Adrenal gland (tissue), 12 donors: ENCODE measurements around the gene GALNT6. TPM values are rescaled to one million over a fixed set of nuclear protein-coding genes. Genes with fewer than 3 reads are reported as not detected.

Experiments used
- DNase-seq, 7 donors: peaks; one replicate each; pipeline ENCODE4 v3.0.0-alpha.2; 2019 to 2020
- H3K27ac ChIP-seq, 5 donors: fragments of 200-600 bp; sonication (generic) in 4 of 5; 1 replicate in 3 of 5; 2 replicates in 2 of 5; pipeline versions ENCODE4 v1.5.1 to v1.8.0; 2016 to 2020; ENCODE audit warnings: mild to moderate bottlenecking in 1 of 5
- H3K27me3 ChIP-seq: fragments of 200-600 bp; 2 replicates; pipeline ENCODE4 v1.8.0; 2021
- H3K36me3 ChIP-seq, 2 donors: fragments of 200-600 bp; replicated peaks in 1 of 2; 1 replicate in 1 of 2; 2 replicates in 1 of 2; pipeline versions ENCODE4 v1.5.1 to v1.8.0; 2018 to 2022
- H3K4me1 ChIP-seq, 2 donors: fragments of 200-600 bp; replicated peaks in 1 of 2; 1 replicate in 1 of 2; 2 replicates in 1 of 2; pipeline versions ENCODE4 v1.5.1 to v1.8.0; 2018 to 2021
- H3K4me3 ChIP-seq, 4 donors: fragments of 200-600 bp; sonication (generic) in 3 of 4; one replicate each; pipeline ENCODE4 v1.5.1; 2016 to 2018
- H3K9me3 ChIP-seq, 3 donors: fragments of 200-600 bp; sonication (generic) in 1 of 3; replicated peaks in 1 of 3; 1 replicate in 2 of 3; 2 replicates in 1 of 3; pipeline versions ENCODE4 v1.5.1 to v1.8.0; 2016 to 2021
- CTCF ChIP-seq, 6 experiments: fragments of 450-650 bp in 4 of 6; fragments of 200-600 bp in 2 of 6; sonication (generic) in 1 of 6; IDR thresholded peaks; 1 replicate in 5 of 6; 2 replicates in 1 of 6; pipeline versions ENCODE4 v1.5.1 to v1.8.0; 2016 to 2021; ENCODE audit warnings: antibody characterized with exemption in 6 of 6, mild to moderate bottlenecking in 2 of 6, moderate library complexity in 1 of 6
- POLR2A ChIP-seq, 2 donors: fragments of 450-650 bp; IDR thresholded peaks; one replicate each; pipeline ENCODE4 v1.6.1; 2017; ENCODE audit warnings: antibody characterized with exemption in 2 of 2, mild to moderate bottlenecking in 2 of 2, moderate library complexity in 1 of 2
- WGBS, 4 donors: extraction: QIAGEN DNeasy Blood & Tissue Kit in 2 of 4; methylation state at CpG; one replicate each; pipeline versions ENCODE4 v1.1.5 to v1.1.7; 2013 to 2017; 5-methylcytosine and 5-hydroxymethylcytosine counted together
- intact Hi-C, 2 donors: fragments of 100-400 bp; cut with DNase I; formaldehyde crosslinking; loops; one replicate each; pipeline versions ENCODE4 v1.14.1 to v1.15.0; 2022 to 2023
- polyA plus RNA-seq, 3 donors: library from polyadenylated mRNA; stranded (reverse); fragments of 200-250 nt in 2 of 3; fragments of 350-450 nt in 1 of 3; fragmentation: Illumina TruSeq in 1 of 3; extraction: RNeasy Lipid Tissue Mini Kit (QIAGEN cat#74804) in 1 of 3; gene quantifications; one replicate each; pipeline ENCODE4 v1.2.3, GENCODE V29; 2013 to 2014
- total RNA-seq, 9 donors: library from RNA; depleted of rRNA in 4 of 9; stranded (reverse); fragments of >200 nt in 4 of 9; fragments of 120-200 nt in 1 of 9; fragmentation: NEBNext Ultra II Directional in 1 of 9; extraction: Animal tissue kit (Norgen Biotek cat#: 25700) in 1 of 9; gene quantifications; one replicate each; pipeline versions ENCODE4 v1.1.0 to v1.2.4, GENCODE V29; 2013 to 2023
- donor health status: healthy with polysubstance abuse.
- donor health status: Bipolar disorder and iron deficiency.
- donor health status: DM: yes; HTN: yes; CAD: no.
- donor health status: DM: no; HTN: no; CAD: no.
- donor health status: DM: no; HTN: no; CAD: no.
- donor health status: DM: yes; HTN: yes; CAD: no.

GALNT6 gene
- total and polyA plus RNA-seq, 12 donors = 0.66 to 11.0 (median 5.1) TPM

GRCh38 chr12:51383269-51383905 lies 7.8 kb downstream of the GALNT6 start:
- 68 to 91% (median 72%) methylated on average over 6 of the region's 6 CpGs for WGBS, 4 donors
- no peak for DNase-seq
- Histone ChIP-seq H3K36me3 (no peaks in the 10 kb centered on the region), H3K27me3 (no peaks in the 10 kb centered on the region), H3K27ac (no peak overlapping the region), H3K4me1 (peaks cover 0 to 2% of the 10 kb centered on the region in 2 donors), H3K4me3 (no peak overlapping the region), H3K9me3 (no peaks in the 10 kb centered on the region)
- TF ChIP-seq POLR2A (IDR thresholded peaks at IDR 0.05) (no peak), CTCF (IDR thresholded peaks at IDR 0.05) (no peak)
- intact Hi-C loops = no loop called here

GRCh38 chr12:51382173-51382572 lies 9.0 kb downstream of the GALNT6 start:
- Histone ChIP-seq H3K36me3 (no peaks in the 10 kb centered on the region), H3K9me3 (no peaks in the 10 kb centered on the region), H3K27ac (no peak overlapping the region), H3K27me3 (no peaks in the 10 kb centered on the region), H3K4me3 (no peak overlapping the region), H3K4me1 (no peaks in the 10 kb centered on the region)
- intact Hi-C loops = no loop called here
- WGBS, 4 donors = 92 to 98% (median 96%) methylated on average over 7 of the region's 7 CpGs
- DNase-seq = no peak
- no peak for TF ChIP-seq CTCF (IDR thresholded peaks at IDR 0.05)
- no peak for TF ChIP-seq POLR2A (IDR thresholded peaks at IDR 0.05)

- Histone ChIP-seq H3K9me3 (no peaks in the 10 kb centered on the region), H3K27ac (no peak overlapping the region), H3K36me3 (no peaks in the 10 kb centered on the region), H3K4me1 (no peaks in the 10 kb centered on the region), H3K4me3 (no peak overlapping the region), H3K27me3 (no peaks in the 10 kb centered on the region)
- intact Hi-C loops = no loop called here
- WGBS, 4 donors = 51 to 61% (median 56%) methylated on average over 5 of the region's 5 CpGs
- peak in 2 of 7 donors; percentile 29 to 40 for DNase-seq
- TF ChIP-seq POLR2A (IDR thresholded peaks at IDR 0.05) (no peak), CTCF (IDR thresholded peaks at IDR 0.05) (no peak)
Measured at GRCh38 chr12:51381226-51382079, 9.8 kb downstream of the GALNT6 start.

GRCh38 chr12:51379571-51379970 lies 11.6 kb downstream of the GALNT6 start:
- intact Hi-C loops = no loop called here
- Histone ChIP-seq H3K4me1 (no peaks in the 10 kb centered on the region), H3K36me3 (no peaks in the 10 kb centered on the region), H3K27ac (no peak overlapping the region), H3K4me3 (no peak overlapping the region), H3K9me3 (no peaks in the 10 kb centered on the region), H3K27me3 (no peaks in the 10 kb centered on the region)
- WGBS, 4 donors = 89 to 96% (median 94%) methylated on average over 4 to 11 of the region's 11 CpGs
- no peak for DNase-seq
- TF ChIP-seq CTCF (IDR thresholded peaks at IDR 0.05) = no peak
- TF ChIP-seq POLR2A (IDR thresholded peaks at IDR 0.05) = no peak
